GM12865 (cell line): ENCODE data around the gene TRIL.

Experiments used
- DNase-seq: peaks from one replicate; pipeline ENCODE4 v3.0.0; 2010; ENCODE audit warnings: low read depth
- H3K4me3 ChIP-seq: 2 replicates; pipeline ENCODE4 v1.5.1; 2011; ENCODE audit warnings: mild to moderate bottlenecking, low read depth, low read length, control low read depth
- TF ChIP-seq, protein P1 (sequence below): IDR thresholded peaks from 2 replicates; pipeline ENCODE4 v1.5.1; 2011; ENCODE audit warnings: low read length, control low read depth, low read depth, inconsistent platforms; ENCODE audit not compliant: insufficient read depth; ENCODE audit errors: missing control alignments

Gene TRIL

GRCh38 chr7:28937619-28938018 lies 20.5 kb downstream of the TRIL start:
- H3K4me3 ChIP-seq: no peak overlapping the region
- TF ChIP-seq, protein P1, sequence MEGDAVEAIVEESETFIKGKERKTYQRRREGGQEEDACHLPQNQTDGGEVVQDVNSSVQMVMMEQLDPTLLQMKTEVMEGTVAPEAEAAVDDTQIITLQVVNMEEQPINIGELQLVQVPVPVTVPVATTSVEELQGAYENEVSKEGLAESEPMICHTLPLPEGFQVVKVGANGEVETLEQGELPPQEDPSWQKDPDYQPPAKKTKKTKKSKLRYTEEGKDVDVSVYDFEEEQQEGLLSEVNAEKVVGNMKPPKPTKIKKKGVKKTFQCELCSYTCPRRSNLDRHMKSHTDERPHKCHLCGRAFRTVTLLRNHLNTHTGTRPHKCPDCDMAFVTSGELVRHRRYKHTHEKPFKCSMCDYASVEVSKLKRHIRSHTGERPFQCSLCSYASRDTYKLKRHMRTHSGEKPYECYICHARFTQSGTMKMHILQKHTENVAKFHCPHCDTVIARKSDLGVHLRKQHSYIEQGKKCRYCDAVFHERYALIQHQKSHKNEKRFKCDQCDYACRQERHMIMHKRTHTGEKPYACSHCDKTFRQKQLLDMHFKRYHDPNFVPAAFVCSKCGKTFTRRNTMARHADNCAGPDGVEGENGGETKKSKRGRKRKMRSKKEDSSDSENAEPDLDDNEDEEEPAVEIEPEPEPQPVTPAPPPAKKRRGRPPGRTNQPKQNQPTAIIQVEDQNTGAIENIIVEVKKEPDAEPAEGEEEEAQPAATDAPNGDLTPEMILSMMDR: no peak
- DNase-seq: no peak

GRCh38 chr7:28937103-28937502 lies 21.0 kb downstream of the TRIL start:
- TF ChIP-seq, protein P1: no peak
- H3K4me3 ChIP-seq: no peak overlapping the region
- DNase-seq: no peak

- no peak for DNase-seq
- H3K4me3 ChIP-seq: no peak overlapping the region
These were observed 24.2 kb downstream of the TRIL start for GRCh38 chr7:28933846-28934320.

GRCh38 chr7:28931565-28931964 lies 26.6 kb downstream of the TRIL start:
- DNase-seq: no peak
- TF ChIP-seq, protein P1: no peak
- no peak overlapping the region for H3K4me3 ChIP-seq

More at GRCh38 chr7:28933846-28934320, 24.2 kb downstream of the TRIL start:
- TF ChIP-seq, protein P1: no peak

GRCh38 chr7:28926871-28927597 lies 31.1 kb downstream of the TRIL start:
- TF ChIP-seq, protein P1: peak; percentile 78
- H3K4me3 ChIP-seq: peak overlapping the region; percentile 62
- DNase-seq: peak; percentile 85

- TF ChIP-seq, protein P1: peak; percentile 79
These were observed 35.4 kb downstream of the TRIL start for GRCh38 chr7:28922624-28923331.

More at GRCh38 chr7:28922624-28923331, 35.4 kb downstream of the TRIL start:
- H3K4me3 ChIP-seq: no peak overlapping the region
- DNase-seq: peak; percentile 79
